HG02759 (cell line): ENCODE results near the gene HEPACAM.

Source experiments
- ATAC-seq: cut with Tn5 transposase; IDR thresholded peaks from one replicate; pipeline ENCODE4 v1.9.1; 2021; ENCODE audit warnings: mild to moderate bottlenecking, moderate library complexity; ENCODE audit not compliant: unreplicated experiment

Gene HEPACAM

DNA sequence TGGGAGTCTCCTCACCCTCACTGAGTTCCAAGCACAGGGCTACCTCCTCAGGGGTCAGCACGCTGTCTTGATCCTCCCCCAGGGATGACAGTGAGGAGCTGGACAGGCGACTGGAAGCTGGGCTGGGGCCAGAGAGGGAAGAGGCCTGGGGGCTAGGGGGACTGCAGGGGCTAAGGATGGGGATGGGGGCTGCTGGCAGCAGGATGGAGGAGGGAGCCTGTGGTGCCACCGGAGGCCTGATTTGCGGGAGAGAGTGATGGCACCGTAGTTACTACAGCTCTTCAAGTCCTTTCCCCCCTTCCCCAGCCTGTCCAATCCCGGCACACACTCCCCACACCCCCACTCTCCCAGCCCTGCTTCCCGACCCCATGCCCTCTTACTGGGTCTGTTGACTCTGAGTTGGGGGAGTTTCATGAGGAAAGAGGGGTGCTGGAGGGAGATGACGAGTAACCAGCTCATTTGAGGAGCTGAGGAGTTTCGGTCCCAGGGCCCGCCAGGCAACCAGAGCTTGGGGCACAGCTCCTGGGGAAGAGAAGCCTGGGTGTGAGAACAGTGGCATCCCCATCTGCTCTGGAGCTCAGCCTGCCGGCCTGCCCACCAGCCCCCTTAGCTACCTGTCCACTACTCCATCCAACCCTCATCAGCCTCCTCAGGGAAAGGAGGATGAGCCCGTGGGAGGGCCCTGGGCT, 48.7 kb downstream of the HEPACAM start:
- no peak for ATAC-seq

DNA sequence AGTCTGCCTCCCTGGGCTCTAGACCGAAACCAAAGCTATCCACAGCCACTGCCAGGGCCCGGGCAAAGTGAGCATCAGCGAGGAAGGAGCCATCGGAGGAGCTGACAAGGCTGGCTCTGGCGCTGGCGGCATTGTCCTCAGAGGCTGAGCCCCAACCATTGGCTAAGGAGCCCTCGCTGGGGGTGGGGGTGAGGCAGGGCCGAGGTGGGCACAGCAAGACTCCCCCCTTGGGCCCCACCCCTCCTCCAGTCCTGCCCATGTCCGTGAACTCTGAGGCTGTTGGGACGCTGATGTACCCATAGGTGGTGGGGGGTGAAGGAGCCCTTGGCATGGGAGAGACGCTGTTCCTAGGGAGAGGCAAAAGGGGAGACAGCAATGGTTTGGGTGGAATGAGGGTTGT, 49.4 kb downstream of the HEPACAM start:
- no peak for ATAC-seq

DNA sequence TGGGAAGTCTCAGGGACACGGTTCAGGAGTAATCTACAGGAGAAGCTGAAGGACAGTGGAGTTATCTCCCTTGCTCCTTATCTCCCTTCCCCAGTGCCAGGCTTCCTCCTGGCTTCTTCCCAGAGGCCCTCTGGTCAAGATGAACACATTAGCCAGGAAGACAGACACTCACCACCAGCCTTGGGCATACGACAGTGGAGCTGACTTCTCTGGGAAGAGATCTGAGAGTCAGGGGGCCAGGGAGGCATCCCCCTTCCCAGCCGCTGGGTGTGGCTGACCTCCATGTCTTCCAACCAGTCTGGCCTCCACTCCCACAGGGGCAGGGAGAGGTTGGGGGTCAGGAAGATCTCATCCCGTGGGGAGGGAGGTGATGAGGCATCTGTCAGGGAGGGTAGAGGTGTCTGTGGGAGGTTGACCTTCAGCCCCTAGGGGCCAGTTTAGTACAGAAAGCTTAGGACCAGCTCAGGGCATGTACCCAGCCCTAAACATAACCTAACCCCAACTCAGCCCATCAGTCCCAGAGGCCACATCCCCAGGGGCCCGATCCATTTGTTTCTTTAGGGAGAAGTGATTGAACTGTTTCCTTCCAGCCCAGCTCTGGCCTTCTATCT, 50.9 kb downstream of the HEPACAM start:
- ATAC-seq = no peak

DNA sequence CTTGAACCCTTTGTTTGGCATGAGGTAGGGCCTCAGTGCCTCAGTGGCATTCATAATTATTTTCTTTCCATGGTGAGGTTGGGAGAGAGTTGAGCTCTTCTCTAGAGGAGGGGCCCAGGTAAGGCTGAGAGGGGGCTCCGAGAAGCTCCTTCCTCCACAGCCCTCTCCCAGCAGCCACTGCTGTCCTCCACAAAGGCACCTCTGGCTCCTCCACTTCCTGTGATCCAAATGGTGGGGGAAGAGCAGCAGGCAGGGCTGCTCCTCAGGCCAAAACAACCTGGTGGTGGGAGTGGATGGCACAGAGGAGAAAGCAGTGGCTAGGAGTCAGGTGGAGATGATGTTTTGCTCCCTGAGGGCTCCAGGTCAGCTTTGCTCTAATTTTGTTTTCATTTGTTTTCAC, 51.5 kb downstream of the HEPACAM start:
- ATAC-seq = no peak

DNA sequence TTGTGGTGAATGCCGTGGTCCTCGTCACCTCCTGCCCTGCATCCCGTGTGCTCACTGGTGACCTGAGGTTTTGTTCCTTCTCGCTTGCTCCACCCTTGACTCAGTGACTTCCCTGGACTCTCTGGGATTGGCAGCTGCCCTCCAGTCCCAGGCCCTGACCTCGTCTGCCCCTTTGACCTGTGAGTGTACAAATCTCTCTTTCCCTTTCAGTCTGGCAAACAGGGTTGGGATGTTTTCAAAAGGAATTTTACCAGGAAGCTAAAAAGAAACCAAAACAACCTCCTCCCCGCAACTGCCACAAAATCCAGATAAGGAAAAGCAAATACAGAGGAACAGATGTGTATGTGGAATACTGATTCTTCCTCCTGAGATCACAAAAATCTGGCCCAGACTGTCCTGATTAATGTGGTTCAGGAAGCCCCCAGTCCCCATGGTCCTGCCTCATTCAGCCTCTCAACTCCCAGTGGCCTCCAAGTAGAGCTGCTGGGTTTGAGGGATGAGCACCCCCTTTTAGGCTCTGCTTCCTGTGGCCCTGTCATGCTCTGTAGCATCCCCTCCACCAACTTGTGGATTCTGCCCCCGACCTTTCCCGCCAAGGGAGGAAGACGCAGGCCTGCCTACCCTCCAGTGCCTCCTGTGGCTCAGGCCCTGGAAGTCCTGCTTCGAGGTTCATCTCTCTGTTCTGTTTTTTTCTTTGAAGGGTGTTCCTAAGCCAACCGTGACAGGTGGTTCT, 53.3 kb downstream of the HEPACAM start:
- ATAC-seq = no peak

DNA sequence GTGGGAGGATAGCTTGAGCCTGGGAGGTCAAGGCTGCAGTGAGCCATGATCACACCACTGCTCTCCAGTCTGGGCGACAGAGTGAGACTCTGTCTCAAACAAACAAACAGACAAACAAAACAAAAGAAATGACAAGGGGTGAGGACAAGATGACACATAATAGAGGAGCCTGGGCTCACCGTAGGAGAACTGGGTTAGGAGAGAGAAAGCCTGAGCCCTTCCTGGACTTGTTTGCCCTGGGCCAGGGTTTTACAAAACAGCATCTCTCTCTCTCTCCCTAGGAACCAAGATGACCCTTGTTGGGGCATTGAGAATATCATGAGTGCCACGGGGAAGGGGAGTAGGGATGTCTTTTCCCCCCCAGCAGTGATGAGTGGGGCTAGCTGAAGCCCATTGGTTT, 54.9 kb downstream of the HEPACAM start:
- no peak for ATAC-seq

DNA sequence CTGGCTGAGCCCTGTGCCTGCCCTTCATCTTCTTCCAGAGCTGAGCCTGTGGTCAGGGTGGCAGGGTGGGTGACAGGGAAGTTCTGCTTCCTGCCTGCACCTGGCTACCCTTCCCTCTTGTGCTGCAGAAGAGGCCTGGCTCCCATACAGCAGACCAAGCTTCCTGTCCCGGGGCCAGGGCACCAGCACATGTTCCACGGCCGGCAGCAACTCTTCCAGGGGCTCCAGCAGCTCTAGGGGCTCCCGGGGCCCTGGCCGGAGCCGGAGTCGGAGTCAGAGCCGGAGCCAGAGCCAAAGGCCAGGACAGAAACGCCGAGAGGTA, 55.6 kb downstream of the HEPACAM start:
- ATAC-seq = no peak

DNA sequence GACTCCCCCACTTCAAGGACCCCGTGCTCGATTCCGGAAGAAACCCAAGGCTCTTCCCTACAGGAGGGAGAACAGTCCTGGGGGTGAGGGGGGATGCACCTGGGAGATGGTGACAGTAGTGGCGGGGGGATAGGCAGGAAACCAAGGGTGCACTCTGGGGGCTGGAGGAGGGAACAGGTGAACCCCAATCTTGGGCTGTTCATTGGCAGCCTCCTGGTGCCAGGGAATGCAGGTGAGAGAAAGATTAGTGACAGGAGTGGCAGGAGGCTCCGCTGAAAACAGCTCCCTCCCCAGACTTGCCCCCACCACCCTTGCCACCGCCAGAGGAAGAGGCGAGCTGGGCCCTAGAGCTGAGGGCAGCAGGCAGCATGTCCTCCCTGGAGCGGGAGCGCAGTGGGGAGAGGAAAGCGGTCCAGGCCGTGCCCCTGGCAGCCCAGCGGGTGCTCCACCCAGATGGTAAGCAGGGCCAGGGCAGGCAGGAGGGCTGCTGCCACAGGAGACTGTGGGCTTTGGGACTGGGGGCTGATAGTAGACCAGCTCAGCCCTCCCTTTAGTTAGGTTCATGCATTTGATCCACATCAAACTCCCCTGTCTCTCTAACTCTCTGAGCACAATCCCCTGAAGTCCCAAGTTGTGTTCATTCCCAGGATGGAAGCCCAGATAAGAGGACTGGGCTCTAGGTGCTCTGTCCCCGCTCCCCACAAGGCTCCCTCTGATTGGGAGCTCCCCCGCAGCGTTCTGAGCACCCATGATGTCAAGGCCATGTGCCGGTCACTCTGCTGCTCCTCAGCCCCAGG, 56.2 kb downstream of the HEPACAM start:
- ATAC-seq = no peak

DNA sequence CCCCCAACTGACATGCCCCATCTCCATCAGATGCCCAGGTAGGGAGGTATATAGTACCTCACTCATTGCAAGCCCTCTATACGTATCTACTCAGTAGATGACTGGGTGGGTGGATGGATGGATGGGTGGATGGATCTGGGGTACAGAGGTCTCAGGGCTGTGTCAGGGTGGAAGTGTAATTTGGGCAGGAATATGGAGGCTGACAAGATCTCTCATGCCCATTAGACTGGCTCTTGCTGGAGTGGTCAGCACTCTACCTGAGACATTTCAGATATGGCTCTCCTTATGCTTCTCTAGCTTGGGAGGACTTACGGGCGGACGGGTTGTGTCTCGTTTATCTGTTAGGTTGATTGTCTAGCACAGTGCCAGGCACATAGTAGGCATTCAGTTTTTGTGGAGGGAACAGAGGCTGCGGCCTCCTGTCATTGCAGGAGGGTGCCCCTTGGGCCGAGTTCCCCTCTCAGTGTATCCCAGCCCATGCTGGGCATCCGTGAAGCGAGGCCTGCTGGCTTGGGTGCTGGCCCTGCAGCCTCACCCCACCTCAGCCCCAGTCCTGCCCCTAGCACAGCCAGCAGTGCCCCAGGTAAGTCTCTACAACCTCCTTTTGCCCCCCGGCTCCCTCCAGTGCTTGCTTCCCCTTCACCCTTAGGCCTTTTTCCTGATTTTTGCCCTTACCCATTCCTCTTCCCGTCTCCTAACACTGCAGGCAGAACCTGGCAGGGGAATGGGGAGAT, 56.9 kb downstream of the HEPACAM start:
- no peak for ATAC-seq

DNA sequence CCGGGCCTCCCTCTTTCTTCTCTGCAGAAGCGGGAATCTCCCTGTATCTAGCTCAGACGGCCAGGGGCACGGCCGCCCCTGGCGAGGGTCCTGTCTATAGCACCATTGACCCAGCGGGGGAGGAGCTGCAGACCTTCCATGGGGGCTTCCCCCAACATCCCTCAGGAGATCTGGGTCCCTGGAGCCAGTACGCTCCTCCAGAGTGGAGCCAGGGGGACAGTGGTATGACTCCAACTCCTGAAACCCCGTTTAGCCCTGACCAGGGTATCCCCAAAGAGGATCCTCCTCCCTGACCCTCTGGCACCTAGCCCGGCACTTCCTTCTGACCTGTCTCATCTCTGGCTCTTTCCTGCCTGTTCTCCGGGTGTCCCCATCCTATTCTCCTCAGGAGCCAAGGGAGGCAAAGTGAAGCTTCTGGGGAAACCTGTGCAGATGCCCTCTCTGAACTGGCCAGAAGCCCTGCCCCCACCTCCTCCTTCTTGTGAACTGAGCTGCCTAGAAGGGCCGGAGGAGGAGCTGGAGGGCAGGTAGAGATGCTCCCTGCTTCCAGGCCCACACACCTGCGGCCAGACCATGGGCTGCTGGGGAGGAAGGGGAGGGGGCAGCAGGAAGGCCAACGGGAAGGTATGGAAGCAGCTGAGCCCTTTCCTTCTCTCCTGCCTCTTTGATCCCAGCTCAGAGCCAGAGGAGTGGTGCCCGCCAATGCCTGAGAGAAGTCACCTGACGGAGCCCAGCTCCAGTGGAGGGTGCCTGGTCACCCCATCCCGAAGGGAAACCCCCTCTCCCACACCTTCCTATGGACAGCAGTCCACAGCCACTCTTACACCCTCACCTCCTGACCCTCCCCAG, 57.7 kb downstream of the HEPACAM start:
- ATAC-seq = no peak

DNA sequence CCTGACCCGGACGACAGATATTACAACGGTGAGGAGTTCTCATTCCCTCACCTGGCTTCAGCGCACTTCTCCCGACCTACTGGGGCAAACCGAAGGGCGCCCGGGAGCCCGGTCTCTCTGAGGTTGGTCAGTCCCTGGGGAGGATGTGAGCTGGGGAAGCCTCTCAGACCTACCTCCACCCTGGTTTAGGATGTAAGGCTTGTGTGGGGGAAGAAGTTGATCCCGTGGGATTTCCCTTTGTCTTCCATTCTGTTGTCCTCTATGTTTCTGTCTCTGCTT, 58.3 kb downstream of the HEPACAM start:
- ATAC-seq = no peak

DNA sequence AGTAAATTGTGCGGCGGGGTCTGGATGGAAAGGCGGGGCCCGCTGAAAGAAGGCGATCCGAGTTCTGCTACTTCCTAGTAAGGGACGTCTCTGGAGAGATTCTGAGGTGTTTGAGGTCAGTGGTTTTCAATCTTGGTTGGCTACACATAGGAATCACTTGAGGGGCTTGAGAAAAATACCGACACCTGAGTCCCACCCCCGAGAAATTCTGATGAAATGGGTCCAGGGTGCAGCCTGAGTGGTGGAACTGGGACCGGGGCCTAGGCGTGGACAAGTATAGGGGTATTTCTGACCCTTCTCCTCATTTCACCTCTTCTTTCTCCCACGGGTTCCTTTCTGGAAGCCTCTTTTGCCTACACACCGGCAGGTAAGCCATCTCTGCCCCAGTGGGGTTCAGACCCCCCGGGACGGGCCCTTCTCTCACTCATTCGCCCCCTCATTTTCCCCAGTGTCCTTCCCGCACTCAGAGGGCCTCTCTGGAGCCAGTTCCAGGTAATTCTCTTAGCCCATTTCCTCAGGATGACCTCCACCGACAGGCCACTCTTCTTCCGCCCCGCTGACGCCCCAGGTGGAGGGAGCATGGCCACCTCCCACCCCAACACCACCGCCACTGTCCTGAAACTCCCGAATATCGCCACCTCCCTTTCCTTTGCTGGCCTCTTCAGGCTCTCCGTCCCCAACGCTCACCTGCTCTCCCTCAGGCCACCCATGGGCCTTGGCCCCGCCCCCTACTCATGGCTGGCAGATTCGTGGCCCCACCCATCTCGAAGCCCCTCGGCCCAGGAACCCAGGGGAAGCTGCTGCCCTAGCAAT, 58.8 kb downstream of the HEPACAM start:
- ATAC-seq = no peak

DNA sequence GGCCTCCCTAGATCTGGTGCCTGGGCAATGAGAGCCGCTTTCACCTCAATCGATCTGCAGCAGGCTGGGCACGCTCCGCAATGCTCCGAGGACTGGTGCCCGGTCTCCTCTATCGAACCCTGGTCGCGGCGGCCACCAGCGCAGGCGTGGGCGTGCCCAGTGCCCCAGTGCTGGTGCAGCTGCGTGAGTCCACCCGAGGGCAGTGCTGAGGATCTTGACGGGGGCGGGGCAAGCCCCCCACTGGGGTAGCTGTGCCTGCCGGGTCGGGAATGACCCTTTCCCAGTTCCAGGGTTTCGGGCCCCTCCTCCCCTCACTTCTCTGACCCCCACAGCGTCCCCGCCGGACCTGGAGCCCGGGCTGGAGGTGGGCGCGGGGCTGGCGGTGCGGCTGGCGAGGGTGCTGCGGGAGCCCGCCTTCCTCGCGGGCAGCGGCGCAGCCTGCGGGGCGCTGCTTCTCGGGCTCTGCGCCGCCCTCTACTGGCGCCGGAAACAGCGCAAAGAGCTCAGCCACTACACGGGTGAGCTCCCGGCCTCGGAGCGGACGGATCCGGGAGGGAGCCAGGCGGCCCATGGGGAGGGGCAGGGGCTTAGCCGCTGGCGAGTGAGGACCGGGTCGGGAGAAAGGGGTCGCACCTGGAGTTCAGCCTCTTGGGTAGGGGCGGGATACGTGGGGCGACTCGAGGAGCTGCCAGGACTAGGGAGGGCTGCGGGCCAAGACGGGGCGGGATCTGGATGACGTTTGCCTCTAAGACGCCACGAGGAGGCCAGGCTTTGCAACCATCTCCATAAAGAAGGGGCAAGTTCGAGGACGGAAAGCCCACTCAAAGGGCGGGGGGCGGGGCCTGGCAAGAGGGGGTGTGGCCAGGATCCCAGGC, 59.7 kb downstream of the HEPACAM start:
- peak; percentile 92 for ATAC-seq

DNA sequence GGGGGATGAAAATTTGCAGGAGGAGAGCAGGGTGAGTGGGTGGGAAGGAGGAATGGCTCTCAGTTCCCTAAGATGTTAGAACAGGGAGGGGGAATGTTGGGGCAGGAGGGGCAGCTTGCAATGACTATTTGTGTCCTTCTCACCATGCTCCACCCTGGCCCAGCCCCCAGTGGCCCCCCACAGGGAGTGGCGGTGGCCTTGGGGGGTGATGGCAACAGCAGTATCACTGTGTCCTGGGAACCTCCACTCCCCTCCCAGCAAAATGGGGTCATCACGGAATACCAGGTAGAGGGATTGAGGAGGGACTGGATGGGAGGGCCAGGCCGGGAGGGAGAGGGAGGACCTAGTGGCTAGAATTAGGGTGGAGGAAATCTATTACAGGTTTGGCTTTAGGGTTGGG, 60.4 kb downstream of the HEPACAM start:
- ATAC-seq = no peak

DNA sequence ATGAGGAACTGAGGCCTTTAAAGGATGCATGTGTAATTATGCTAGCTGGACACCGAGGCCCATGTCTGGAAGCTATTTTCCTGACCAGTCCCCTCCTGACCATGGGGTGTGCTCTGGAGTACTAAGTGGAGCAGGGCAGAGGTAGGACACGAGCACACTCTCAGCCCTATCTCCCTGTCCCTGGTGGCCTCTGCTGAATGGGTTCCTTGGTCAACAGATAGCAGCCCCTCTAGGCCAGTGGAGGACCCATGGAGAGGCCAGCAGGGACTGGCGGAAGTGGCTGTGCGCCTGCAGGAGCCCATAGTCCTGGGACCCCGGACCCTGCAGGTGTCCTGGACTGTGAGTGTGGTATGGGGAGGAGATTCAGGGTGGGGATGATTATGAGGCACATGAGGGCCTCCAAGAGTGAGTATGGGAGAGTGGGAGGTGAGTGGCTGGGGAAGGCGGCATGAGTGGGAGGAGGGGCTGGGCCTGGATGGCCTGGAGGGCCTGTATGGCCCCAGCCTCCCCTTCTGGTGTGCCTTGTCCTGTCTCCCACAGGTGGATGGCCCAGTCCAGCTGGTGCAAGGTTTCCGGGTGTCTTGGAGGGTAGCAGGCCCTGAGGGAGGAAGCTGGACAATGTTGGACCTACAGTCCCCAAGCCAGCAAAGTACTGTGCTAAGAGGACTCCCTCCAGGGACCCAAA, 61.1 kb downstream of the HEPACAM start:
- ATAC-seq = no peak

DNA sequence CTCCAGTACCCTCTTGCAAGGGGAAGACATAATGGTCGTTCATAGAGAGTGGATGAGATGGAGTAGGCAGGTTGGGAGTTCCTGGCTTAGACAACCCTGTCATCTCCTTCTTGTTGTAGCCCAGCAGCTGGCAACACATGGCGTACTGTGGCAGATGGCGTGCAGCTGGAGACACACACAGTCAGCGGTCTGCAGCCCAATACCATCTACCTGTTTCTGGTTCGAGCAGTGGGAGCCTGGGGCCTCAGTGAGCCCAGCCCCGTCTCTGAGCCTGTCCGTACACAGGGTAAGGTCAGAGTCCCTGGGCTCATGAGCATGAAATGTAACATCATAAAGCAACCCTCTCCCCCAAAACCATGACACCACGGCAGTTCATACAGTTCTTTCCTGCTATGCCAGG, 61.9 kb downstream of the HEPACAM start:
- ATAC-seq = no peak

DNA sequence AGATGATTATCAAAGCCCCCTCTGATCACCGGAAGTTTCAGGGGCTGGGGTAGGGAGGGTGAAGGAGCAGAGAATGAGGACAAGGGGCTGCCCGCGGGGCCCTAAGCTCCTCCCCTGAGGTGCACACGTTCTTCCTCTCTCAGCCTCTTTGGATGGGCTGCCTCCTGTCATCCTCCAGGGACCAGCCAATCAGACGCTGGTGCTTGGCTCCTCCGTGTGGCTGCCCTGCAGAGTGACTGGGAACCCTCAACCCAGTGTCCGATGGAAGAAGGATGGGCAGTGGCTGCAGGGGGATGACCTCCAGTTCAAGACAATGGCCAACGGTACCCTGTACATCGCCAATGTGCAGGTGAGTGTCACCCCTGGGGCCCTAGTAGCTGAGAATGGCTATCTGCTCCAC, 63.1 kb downstream of the HEPACAM start:
- no peak for ATAC-seq

DNA sequence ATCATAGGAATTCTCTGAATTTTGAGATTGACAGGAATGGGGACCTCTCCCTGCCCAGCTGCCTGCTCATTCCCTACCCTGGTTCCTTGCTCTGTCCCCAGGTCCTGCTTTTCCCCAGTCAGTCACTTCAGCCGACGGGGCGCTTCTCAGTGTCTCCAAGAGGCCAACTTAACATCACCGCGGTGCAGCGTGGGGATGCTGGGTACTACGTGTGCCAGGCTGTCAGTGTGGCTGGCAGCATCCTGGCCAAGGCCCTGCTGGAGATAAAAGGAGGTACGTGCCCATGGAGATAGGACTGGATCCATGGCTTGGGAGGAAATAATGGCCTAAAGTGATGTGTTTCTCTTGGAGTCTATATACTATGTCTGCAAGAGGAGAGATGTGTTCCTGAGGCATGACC, 63.6 kb downstream of the HEPACAM start:
- no peak for ATAC-seq
